GM06990 (cell line): ENCODE results near the gene RAB6A.

Experiments used
- DNase-seq: peaks from one replicate; pipeline ENCODE4 v3.0.0-alpha.2; 2011; ENCODE audit not compliant: insufficient read length; ENCODE audit errors: extremely low read depth
- H3K27me3 ChIP-seq: replicated peaks from 2 replicates; pipeline ENCODE4 v1.6.0; 2011; ENCODE audit warnings: low read length; ENCODE audit not compliant: control insufficient read depth, insufficient read depth
- H3K36me3 ChIP-seq: 2 replicates; pipeline ENCODE4 v1.5.1; 2011; ENCODE audit warnings: low read length; ENCODE audit not compliant: control insufficient read depth, insufficient read depth
- H3K4me3 ChIP-seq: replicated peaks from 2 replicates; pipeline ENCODE4 v1.5.1; 2011; ENCODE audit warnings: low read depth, mild to moderate bottlenecking, control low read depth, low read length
- TF ChIP-seq, protein P1 (sequence below): IDR thresholded peaks from 2 replicates; pipeline ENCODE4 v1.5.1; 2011; ENCODE audit warnings: low read length, control low read depth, mild to moderate bottlenecking, inconsistent platforms; ENCODE audit not compliant: insufficient read depth, poor library complexity, severe bottlenecking

The RAB6A gene

DNA sequence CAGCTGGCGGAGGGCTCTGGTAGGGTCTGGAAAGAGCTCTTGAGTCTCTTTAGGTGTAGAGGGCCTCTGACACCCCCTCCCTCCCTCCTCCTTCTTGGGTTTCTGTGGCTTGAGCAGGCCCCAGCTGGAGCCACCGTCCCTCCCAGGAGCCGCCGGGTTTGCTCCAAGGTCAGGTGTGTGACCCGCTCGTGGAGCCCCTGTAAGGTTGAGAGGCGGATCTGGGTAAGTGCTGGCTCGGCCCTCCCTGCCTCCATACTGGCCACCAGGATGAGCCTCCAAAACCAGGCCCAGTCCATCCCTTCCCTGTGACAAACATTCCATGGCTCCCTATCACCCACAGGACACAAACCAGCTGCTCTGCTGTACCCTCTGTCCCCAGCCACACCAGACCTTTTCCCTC, 105.2 kb downstream of the RAB6A start:
- TF ChIP-seq, protein P1, sequence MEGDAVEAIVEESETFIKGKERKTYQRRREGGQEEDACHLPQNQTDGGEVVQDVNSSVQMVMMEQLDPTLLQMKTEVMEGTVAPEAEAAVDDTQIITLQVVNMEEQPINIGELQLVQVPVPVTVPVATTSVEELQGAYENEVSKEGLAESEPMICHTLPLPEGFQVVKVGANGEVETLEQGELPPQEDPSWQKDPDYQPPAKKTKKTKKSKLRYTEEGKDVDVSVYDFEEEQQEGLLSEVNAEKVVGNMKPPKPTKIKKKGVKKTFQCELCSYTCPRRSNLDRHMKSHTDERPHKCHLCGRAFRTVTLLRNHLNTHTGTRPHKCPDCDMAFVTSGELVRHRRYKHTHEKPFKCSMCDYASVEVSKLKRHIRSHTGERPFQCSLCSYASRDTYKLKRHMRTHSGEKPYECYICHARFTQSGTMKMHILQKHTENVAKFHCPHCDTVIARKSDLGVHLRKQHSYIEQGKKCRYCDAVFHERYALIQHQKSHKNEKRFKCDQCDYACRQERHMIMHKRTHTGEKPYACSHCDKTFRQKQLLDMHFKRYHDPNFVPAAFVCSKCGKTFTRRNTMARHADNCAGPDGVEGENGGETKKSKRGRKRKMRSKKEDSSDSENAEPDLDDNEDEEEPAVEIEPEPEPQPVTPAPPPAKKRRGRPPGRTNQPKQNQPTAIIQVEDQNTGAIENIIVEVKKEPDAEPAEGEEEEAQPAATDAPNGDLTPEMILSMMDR: no peak
- H3K27me3 ChIP-seq: no peaks in the 10 kb centered on the region
- DNase-seq: no peak
- no peak overlapping the region for H3K4me3 ChIP-seq
- H3K36me3 ChIP-seq: no peaks in the 10 kb centered on the region

GRCh38 chr11:73654482-73655021, 106.3 kb downstream of the RAB6A start:
- no peak for DNase-seq

GRCh38 chr11:73653996-73654395, 106.9 kb downstream of the RAB6A start:
- TF ChIP-seq, protein P1: no peak
- Histone ChIP-seq H3K36me3 (no peaks in the 10 kb centered on the region), H3K27me3 (no peaks in the 10 kb centered on the region; the same call in 1 of the 2 replicates), H3K4me3 (no peak overlapping the region)
- DNase-seq: no peak

More at GRCh38 chr11:73654482-73655021, 106.3 kb downstream of the RAB6A start:
- no peaks in the 10 kb centered on the region for H3K36me3 ChIP-seq
- H3K4me3 ChIP-seq: no peak overlapping the region
- H3K27me3 ChIP-seq: no peaks in the 10 kb centered on the region; the same call in 1 of the 2 replicates
- TF ChIP-seq, protein P1: no peak

- no peaks in the 10 kb centered on the region; the same call in 1 of the 2 replicates for H3K27me3 ChIP-seq
- no peak overlapping the region for H3K4me3 ChIP-seq
- TF ChIP-seq, protein P1: no peak
Observed at GRCh38 chr11:73652856-73653559, 107.9 kb downstream of the RAB6A start.

GRCh38 chr11:73652046-73652730, 108.7 kb downstream of the RAB6A start:
- TF ChIP-seq, protein P1: no peak
- Histone ChIP-seq H3K4me3 (no peak overlapping the region), H3K36me3 (no peaks in the 10 kb centered on the region), H3K27me3 (no peaks in the 10 kb centered on the region; the same call in 1 of the 2 replicates)
- DNase-seq: no peak

More at GRCh38 chr11:73652856-73653559, 107.9 kb downstream of the RAB6A start:
- no peaks in the 10 kb centered on the region for H3K36me3 ChIP-seq
- no peak for DNase-seq
